ENCODE measurements around the gene GBP3.
"Not testable (repeated sequence)": the region's sequence is repeated elsewhere in the genome, so short reads cannot be mapped to it uniquely, and the experiment has no call there.

GBP3 gene

DNA sequence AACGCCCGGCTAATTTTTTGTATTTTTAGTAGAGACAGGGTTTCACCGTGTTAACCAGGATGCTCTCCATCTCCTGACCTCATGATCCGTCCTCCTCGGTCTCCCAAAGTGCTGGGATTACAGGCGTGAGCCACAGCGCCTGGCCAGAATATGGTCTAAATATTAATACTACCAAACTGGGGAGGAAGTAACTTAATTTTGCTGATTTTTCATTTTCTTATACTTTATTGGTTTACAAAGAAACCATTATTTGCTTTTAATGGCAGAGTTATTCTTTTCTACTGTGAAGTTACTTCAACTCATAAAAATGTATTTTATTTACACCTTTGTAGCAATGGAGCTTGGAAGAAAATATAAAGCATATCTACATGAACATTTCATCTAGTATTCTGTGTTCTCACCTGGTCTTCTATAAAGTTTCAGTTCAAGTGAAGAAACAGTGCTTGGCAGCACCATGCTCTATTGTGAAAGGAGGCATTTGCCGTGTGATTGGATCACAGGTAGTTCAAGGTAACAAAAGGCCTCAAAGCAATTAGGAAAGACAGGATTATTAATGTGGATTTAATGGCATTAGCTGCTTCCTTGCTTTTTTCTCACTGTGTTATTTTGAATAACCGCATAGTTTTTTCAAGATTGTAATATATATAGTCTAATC lies 28.8 kb upstream of the GBP3 start:
- Histone ChIP-seq H3K9me2 (ENCODE audit: low read depth, low read length) (no peaks in the 10 kb centered on the region), H3K79me2 (ENCODE audit: insufficient read depth, low read length) (no peaks in the 10 kb centered on the region), H2AFZ (ENCODE audit: low read length) (no peak overlapping the region), H3K4me1 (ENCODE audit: insufficient read depth, low read length, severe bottlenecking) (no peaks in the 10 kb centered on the region), H3K4me2 (ENCODE audit: low read length) (no peak overlapping the region), H3K27ac (ENCODE audit: low read depth, low read length, poor library complexity, severe bottlenecking) (no peak overlapping the region), H3F3A (ENCODE audit: insufficient read depth, low read length) (no peaks in the 10 kb centered on the region), H3K36me3 (ENCODE audit: insufficient read depth, low read length) (no peaks in the 10 kb centered on the region), H3K4me3 (ENCODE audit: low read depth, low read length, poor library complexity, severe bottlenecking) (no peak overlapping the region), H3K9me3 (ENCODE audit: low read length) (no peaks in the 10 kb centered on the region), H4K20me1 (ENCODE audit: insufficient read depth, low read length) (no peaks in the 10 kb centered on the region), H3K27me3 (ENCODE audit: insufficient read depth, low read length) (no peaks in the 10 kb centered on the region), H3K9ac (ENCODE audit: low read length) (no peak overlapping the region)
- TF ChIP-seq, protein P1, sequence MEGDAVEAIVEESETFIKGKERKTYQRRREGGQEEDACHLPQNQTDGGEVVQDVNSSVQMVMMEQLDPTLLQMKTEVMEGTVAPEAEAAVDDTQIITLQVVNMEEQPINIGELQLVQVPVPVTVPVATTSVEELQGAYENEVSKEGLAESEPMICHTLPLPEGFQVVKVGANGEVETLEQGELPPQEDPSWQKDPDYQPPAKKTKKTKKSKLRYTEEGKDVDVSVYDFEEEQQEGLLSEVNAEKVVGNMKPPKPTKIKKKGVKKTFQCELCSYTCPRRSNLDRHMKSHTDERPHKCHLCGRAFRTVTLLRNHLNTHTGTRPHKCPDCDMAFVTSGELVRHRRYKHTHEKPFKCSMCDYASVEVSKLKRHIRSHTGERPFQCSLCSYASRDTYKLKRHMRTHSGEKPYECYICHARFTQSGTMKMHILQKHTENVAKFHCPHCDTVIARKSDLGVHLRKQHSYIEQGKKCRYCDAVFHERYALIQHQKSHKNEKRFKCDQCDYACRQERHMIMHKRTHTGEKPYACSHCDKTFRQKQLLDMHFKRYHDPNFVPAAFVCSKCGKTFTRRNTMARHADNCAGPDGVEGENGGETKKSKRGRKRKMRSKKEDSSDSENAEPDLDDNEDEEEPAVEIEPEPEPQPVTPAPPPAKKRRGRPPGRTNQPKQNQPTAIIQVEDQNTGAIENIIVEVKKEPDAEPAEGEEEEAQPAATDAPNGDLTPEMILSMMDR (IDR thresholded peaks at IDR 0.05; ENCODE audit: low read length): no peak
- no peak for TF ChIP-seq EZH2 (IDR thresholded peaks at IDR 0.05; ENCODE audit: borderline replicate concordance, low read length)

DNA sequence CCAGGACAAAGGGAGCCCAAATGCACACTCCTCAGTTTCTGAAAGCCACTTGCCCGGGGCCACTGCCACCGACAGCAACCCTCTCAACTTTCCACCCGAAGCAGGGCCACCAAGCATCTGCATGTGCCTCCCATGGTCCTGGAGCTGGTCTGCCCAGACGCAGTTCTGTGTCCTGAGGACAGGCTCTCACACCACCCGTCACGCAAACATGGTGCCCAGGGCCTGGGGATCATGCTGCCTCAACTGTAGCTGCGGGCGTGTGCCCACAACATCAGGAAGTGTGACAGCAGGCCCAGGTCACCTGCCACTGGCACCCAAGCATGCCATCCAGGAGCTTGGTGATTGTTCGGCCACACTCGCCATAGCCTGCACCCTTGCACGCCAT lies 28.0 kb upstream of the GBP3 start:
- H4K20me1 ChIP-seq (ENCODE audit: insufficient read depth, low read length): no peaks in the 10 kb centered on the region
- no peaks in the 10 kb centered on the region for H3K36me3 ChIP-seq (ENCODE audit: insufficient read depth, low read length)
- H3K9me3 ChIP-seq (ENCODE audit: low read length): no peaks in the 10 kb centered on the region
- H2AFZ ChIP-seq (ENCODE audit: low read length): no peak overlapping the region
- no peaks in the 10 kb centered on the region for H3K79me2 ChIP-seq (ENCODE audit: insufficient read depth, low read length)
- H3K27me3 ChIP-seq (ENCODE audit: insufficient read depth, low read length): no peaks in the 10 kb centered on the region
- H3K9me2 ChIP-seq (ENCODE audit: low read depth, low read length): no peaks in the 10 kb centered on the region
- no peaks in the 10 kb centered on the region for H3F3A ChIP-seq (ENCODE audit: insufficient read depth, low read length)
- no peak overlapping the region for H3K4me3 ChIP-seq (ENCODE audit: low read depth, low read length, poor library complexity, severe bottlenecking)
- H3K9ac ChIP-seq (ENCODE audit: low read length): no peak overlapping the region
- TF ChIP-seq, protein P1 (IDR thresholded peaks at IDR 0.05; ENCODE audit: low read length): no peak
- H3K4me1 ChIP-seq (ENCODE audit: insufficient read depth, low read length, severe bottlenecking): no peaks in the 10 kb centered on the region
- no peak overlapping the region for H3K27ac ChIP-seq (ENCODE audit: low read depth, low read length, poor library complexity, severe bottlenecking)
- no peak overlapping the region for H3K4me2 ChIP-seq (ENCODE audit: low read length)

DNA sequence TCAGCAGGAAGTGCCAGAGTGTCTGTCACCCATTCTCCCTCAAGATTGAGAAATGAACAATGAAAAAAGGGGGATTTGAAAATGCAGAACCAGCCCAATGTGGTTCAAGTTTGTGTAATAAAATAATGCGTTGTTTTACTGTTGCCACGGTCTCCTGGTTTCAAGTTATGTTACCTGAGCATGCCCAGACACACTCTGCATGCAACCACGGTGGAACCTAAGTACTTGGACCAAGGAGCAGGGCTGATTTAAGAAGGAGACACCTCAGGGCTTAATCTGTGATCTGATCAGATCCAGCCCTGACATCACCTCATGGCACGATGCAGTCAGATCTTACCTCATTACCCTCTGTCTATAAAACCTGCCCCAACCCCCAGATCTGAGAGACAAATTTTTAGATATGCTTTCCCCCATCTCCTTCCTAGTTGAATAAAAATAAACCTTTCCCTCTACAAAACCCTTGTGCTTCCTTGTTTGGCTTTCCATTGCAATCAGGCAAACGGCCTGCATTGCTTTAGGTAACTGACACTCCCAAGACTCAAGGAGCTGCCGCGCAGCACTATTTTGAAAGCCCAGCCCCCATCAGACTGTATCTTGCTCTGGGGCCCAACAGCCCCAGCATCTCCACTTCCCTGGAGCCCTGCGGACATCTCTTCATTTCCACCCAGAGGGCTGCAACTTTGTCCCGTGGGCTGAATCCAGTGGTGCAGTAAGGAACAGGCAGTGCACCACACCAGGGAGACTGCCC lies 27.4 kb upstream of the GBP3 start:
- not testable (repeated sequence) for H3K36me3 ChIP-seq (ENCODE audit: insufficient read depth, low read length); H3K4me1 ChIP-seq (ENCODE audit: insufficient read depth, low read length, severe bottlenecking); H4K20me1 ChIP-seq (ENCODE audit: insufficient read depth, low read length); H3K9ac ChIP-seq (ENCODE audit: low read length); H3K4me2 ChIP-seq (ENCODE audit: low read length); H2AFZ ChIP-seq (ENCODE audit: low read length); H3K4me3 ChIP-seq (ENCODE audit: low read depth, low read length, poor library complexity, severe bottlenecking); H3K9me3 ChIP-seq (ENCODE audit: low read length); H3K79me2 ChIP-seq (ENCODE audit: insufficient read depth, low read length); H3K9me2 ChIP-seq (ENCODE audit: low read depth, low read length); H3K27me3 ChIP-seq (ENCODE audit: insufficient read depth, low read length); H3F3A ChIP-seq (ENCODE audit: insufficient read depth, low read length); H3K27ac ChIP-seq (ENCODE audit: low read depth, low read length, poor library complexity, severe bottlenecking)

DNA sequence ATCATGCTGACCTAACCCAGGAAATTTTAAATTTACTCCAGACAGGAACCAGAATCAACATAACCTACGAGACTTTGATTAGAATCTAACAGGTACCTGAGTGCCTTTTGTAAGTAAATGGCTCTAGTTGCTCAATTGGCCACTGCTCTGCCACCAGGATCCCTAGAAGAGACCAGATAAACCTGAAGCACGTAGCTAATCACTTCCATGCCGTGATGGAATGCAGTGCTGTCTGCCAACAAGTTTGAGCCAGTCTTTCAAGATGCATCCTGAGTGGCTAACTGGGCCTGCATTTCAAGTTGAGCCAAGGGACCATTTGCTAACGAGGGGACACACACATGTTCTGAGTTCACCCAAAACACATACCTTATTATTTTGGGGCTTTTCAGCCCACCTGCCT lies 26.5 kb upstream of the GBP3 start:
- H3K4me2 ChIP-seq (ENCODE audit: low read length); H3K9me2 ChIP-seq (ENCODE audit: low read depth, low read length); H3K36me3 ChIP-seq (ENCODE audit: insufficient read depth, low read length); H3K9me3 ChIP-seq (ENCODE audit: low read length); H3K4me3 ChIP-seq (ENCODE audit: low read depth, low read length, poor library complexity, severe bottlenecking); H3K27me3 ChIP-seq (ENCODE audit: insufficient read depth, low read length); H3K4me1 ChIP-seq (ENCODE audit: insufficient read depth, low read length, severe bottlenecking); H3K27ac ChIP-seq (ENCODE audit: low read depth, low read length, poor library complexity, severe bottlenecking); H3F3A ChIP-seq (ENCODE audit: insufficient read depth, low read length); H2AFZ ChIP-seq (ENCODE audit: low read length); H3K79me2 ChIP-seq (ENCODE audit: insufficient read depth, low read length); H3K9ac ChIP-seq (ENCODE audit: low read length); H4K20me1 ChIP-seq (ENCODE audit: insufficient read depth, low read length): not testable (repeated sequence)

All from OCI-LY1 (cell line).